RWPE2 (cell line): ENCODE measurements around the gene RIMS4.

Experiments used
- ATAC-seq: fragments of 200-7000 bp; cut with Tn5 transposase; 3 replicates; pipeline ENCODE4 v1.9.1; 2021; ENCODE audit warnings: low read depth
- DNase-seq: peaks from one replicate; pipeline ENCODE4 v3.0.0-alpha.2; 2020; ENCODE audit warnings: low spot score
- H3K27ac ChIP-seq: fragments of 450-650 bp; 2 replicates; pipeline ENCODE4 v1.5.1; 2017; ENCODE audit warnings: mild to moderate bottlenecking; ENCODE audit not compliant: poor library complexity, severe bottlenecking
- H3K27me3 ChIP-seq: fragments of 250-450 bp; sonication (Bioruptor Pico); 2 replicates; pipeline ENCODE4 v1.5.1; 2021; ENCODE audit warnings: mild to moderate bottlenecking, moderate library complexity; ENCODE audit not compliant: insufficient read depth, poor library complexity, severe bottlenecking
- H3K36me3 ChIP-seq: fragments of 250-450 bp; sonication (Bioruptor Pico); 2 replicates; pipeline ENCODE4 v1.5.1; 2020; ENCODE audit warnings: low read depth, mild to moderate bottlenecking, moderate library complexity
- H3K4me1 ChIP-seq: fragments of 250-450 bp; sonication (Bioruptor Pico); 2 replicates; pipeline ENCODE4 v1.5.1; 2021; ENCODE audit warnings: mild to moderate bottlenecking, moderate library complexity; ENCODE audit not compliant: insufficient read depth, poor library complexity, severe bottlenecking
- H3K4me3 ChIP-seq: fragments of 250-450 bp; sonication (Bioruptor Pico); 2 replicates; pipeline ENCODE4 v1.5.1; 2021; ENCODE audit warnings: mild to moderate bottlenecking, moderate library complexity; ENCODE audit not compliant: severe bottlenecking
- H3K9me3 ChIP-seq: fragments of 250-450 bp; sonication (Bioruptor Pico); 2 replicates; pipeline ENCODE4 v1.5.1; 2021; ENCODE audit warnings: mild to moderate bottlenecking, moderate library complexity; ENCODE audit not compliant: severe bottlenecking
- TF ChIP-seq, protein P1 (sequence below): fragments of 450-650 bp; IDR thresholded peaks from one replicate; pipeline ENCODE4 v1.5.1; 2017; ENCODE audit warnings: mild to moderate bottlenecking, moderate library complexity; ENCODE audit not compliant: poor library complexity, severe bottlenecking

The RIMS4 gene

DNA sequence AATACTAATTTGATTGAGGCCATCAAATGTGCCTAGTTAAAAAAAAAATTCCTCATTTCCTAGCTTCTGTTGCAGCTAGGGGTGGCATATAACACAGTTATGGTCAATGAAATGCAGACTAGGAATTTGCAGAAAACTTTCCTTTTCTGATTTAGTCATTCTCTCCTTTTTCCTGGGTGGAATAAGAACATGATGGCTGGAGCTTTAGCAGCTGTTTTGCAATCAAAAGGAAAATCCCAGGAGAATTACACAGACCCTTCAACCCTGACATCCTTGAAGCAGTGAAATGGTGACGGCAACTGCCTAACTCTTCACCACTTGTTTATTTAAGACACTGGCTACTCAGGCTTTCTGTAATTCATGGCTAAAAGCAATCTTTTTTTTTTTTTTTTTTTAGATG is 23.1 kb upstream of the RIMS4 start:
- peaks cover 20% of the 10 kb centered on the region for H3K27me3 ChIP-seq
- ATAC-seq (no peak), DNase-seq (no peak)
- peaks cover 7% of the 10 kb centered on the region for H3K9me3 ChIP-seq
- TF ChIP-seq, protein P1, sequence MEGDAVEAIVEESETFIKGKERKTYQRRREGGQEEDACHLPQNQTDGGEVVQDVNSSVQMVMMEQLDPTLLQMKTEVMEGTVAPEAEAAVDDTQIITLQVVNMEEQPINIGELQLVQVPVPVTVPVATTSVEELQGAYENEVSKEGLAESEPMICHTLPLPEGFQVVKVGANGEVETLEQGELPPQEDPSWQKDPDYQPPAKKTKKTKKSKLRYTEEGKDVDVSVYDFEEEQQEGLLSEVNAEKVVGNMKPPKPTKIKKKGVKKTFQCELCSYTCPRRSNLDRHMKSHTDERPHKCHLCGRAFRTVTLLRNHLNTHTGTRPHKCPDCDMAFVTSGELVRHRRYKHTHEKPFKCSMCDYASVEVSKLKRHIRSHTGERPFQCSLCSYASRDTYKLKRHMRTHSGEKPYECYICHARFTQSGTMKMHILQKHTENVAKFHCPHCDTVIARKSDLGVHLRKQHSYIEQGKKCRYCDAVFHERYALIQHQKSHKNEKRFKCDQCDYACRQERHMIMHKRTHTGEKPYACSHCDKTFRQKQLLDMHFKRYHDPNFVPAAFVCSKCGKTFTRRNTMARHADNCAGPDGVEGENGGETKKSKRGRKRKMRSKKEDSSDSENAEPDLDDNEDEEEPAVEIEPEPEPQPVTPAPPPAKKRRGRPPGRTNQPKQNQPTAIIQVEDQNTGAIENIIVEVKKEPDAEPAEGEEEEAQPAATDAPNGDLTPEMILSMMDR, result no peak
- no peak overlapping the region for H3K4me3 ChIP-seq
- no peak overlapping the region for H3K27ac ChIP-seq
- no peaks in the 10 kb centered on the region for H3K4me1 ChIP-seq
- no peaks in the 10 kb centered on the region for H3K36me3 ChIP-seq

DNA sequence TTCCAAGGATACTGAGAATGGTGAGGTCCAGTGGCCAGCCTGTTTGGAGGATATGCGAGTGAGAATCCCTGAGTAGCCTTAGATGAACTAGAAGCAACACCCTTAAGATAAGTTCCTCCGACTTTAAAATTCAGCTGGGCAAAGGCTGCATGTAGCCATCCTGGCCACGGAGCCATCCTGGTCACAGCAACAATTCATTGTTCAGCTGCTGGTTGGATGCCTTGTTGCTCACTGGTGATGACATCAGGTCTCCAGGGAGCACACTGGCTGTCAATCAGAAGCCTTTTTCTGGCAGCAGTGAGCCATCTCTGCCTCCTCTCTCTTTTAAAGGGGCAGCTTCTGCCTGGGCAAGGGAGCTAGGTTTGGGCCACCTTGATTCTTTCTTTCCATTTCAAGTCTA is 22.4 kb upstream of the RIMS4 start:
- TF ChIP-seq, protein P1, result no peak
- DNase-seq, result no peak
- peak; percentile 82 for ATAC-seq
- Histone ChIP-seq H3K9me3 (peaks cover 7% of the 10 kb centered on the region), H3K4me3 (no peak overlapping the region), H3K27me3 (peaks cover 25% of the 10 kb centered on the region), H3K36me3 (no peaks in the 10 kb centered on the region), H3K27ac (no peak overlapping the region), H3K4me1 (no peaks in the 10 kb centered on the region)

DNA sequence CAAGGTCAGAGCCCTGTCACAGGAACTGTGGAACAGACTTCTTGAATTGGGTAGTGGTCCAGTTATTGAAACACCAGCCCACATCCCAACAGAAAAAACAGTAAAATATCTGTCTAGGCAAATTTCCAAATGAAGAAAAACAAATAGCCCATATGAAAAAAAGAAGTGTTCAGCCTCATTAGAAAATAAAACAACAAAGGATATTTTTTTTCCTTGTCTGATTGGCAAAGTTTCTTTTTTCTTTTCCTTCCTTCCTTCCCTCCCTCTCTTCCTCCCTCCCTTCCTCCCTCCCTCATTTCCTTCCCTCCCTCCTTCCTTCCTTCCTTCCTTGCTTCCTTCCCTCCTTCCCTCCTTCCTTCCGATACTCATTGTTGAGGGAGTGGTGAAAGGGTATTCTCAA is 20.6 kb upstream of the RIMS4 start:
- ATAC-seq, result no peak
- TF ChIP-seq, protein P1, result no peak
- DNase-seq, result no peak
- no peak overlapping the region for H3K4me3 ChIP-seq
- H3K9me3 ChIP-seq, result peaks cover 7% of the 10 kb centered on the region
- H3K36me3 ChIP-seq, result no peaks in the 10 kb centered on the region
- H3K27me3 ChIP-seq, result peaks cover 35% of the 10 kb centered on the region
- H3K27ac ChIP-seq, result no peak overlapping the region
- H3K4me1 ChIP-seq, result no peaks in the 10 kb centered on the region

DNA sequence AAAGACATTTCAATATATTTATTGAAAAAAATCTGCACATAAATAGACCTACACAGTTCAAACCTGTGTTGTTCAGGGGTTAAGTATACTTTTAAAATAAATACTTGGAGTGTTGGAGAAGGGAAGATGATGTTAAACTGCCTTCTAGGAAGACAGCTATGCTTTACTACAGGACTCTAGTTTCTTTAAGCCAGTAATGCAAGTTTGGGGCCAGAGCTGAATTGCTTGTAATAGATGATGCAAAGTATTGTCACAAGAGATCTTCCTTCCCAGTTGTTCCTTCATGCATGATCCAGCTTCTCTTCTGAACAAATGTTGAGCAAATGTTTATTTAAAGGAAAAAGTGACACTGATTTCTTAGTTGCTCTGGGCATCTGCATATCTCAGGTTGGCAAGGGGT is 20.2 kb upstream of the RIMS4 start:
- ATAC-seq, result no peak
- no peak for DNase-seq
- Histone ChIP-seq H3K27me3 (peaks cover 35% of the 10 kb centered on the region), H3K36me3 (no peaks in the 10 kb centered on the region), H3K4me3 (no peak overlapping the region), H3K9me3 (peaks cover 7% of the 10 kb centered on the region), H3K4me1 (no peaks in the 10 kb centered on the region), H3K27ac (no peak overlapping the region)
- TF ChIP-seq, protein P1, result no peak

DNA sequence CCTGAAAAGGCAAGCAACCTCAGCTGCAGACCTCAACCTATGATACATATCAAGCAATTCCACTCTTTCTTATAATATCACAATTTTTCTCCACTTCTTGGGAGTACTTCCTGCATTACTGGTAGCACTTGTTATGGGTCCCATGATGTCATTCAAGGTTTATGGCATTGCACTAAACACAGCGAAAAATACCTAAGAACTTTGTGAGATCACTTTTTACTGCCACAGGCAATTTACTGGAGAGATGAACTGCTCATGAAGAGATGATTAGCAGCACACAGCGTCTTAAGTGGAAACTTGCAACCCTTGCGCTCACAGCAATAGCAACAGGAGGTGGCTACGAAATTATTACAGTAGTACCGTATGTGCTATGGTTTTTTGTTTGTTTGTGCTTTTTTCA is 19.3 kb upstream of the RIMS4 start:
- TF ChIP-seq, protein P1, result no peak
- Histone ChIP-seq H3K27me3 (peaks cover 35% of the 10 kb centered on the region), H3K36me3 (no peaks in the 10 kb centered on the region), H3K27ac (no peak overlapping the region), H3K9me3 (peaks cover 7% of the 10 kb centered on the region), H3K4me1 (no peaks in the 10 kb centered on the region), H3K4me3 (no peak overlapping the region)
- ATAC-seq (no peak; the same call in 2 of the 3 replicates), DNase-seq (no peak)
